GM10266 (cell line): ENCODE measurements around the gene PAK4.

Experiments used
- DNase-seq: peaks from one replicate; pipeline ENCODE4 v3.0.0; 2012; ENCODE audit errors: extremely low spot score
- CTCF ChIP-seq: IDR thresholded peaks from 2 replicates; pipeline ENCODE4 v1.5.1; 2012; ENCODE audit warnings: mild to moderate bottlenecking, low read depth; ENCODE audit not compliant: control insufficient read depth, insufficient read depth; ENCODE audit errors: missing control alignments

The PAK4 gene

GRCh38 chr19:39133431-39134270 lies 8.1 kb downstream of the PAK4 start:
- no peak for DNase-seq
- no peak for TF ChIP-seq CTCF

DNA sequence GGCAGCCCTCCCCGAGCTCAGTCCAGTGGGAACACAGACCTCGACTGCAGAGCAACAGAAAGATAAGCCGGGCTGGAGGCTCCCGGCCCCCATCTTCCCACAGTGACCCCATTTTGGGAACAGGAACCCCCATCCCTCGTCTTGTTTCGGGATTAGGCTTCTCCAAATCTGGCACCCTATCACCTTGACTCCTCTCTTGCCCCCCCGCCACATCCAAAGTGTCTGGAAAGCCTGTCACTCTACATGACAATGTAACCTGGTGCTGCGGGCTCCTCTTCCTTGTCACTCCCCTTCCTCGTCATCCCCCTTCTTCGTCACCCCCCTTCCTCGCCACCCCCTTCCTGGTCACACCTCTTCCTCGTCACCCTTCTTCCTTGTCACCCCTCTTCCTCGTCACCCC lies 10.1 kb downstream of the PAK4 start:
- no peak for DNase-seq
- TF ChIP-seq CTCF = no peak

GRCh38 chr19:39136225-39136940 lies 10.8 kb downstream of the PAK4 start:
- TF ChIP-seq CTCF = no peak
- no peak for DNase-seq

GRCh38 chr19:39137131-39137530 lies 11.5 kb downstream of the PAK4 start:
- no peak for TF ChIP-seq CTCF
- no peak for DNase-seq

DNA sequence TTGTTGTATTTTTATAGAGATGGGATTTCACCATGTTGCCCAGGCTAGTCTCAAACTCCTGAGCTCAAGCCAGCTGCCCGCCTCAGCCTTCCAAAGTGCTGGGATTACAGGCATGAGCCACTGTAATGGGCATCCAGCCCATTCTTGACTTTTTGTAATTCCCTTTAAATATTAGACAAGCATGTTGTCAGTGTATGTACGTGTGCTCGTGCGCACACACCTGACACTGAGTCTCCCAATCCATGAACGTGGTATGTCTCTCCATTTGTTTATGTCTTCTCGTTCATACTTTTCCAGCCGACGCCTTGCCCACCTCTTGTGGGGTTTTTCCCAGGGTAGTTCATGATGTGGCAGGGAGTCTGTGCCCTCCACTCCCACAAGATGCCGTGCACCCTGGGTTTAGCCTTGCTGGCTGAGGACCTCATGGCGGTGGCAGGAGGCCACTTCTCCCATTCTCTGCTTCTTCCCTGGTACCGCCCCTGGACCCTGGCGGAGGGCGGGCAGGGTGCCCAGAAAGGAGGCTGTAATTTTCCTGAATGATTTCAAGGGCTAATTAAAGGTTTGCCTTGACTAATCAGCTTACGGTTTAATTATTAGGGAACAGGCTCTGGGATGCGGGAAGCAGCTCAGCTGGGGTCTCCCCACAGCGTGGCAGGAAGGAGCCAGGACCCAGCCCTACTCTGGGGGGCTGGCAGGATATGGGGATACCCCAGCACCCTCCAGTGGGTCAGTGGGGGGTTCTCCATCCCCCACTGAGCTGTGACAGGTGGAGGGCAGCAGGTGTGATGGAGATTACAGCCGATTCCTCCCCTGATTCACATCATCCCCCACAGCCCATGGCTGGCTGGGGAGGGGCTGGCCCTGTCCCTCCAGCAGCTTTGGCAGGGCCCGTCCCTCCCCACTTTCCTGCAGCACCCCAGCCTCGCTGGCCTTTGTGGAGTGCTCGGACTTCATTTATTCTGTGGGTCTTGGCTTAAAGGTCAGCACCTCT lies 12.9 kb downstream of the PAK4 start:
- TF ChIP-seq CTCF = no peak
- no peak for DNase-seq

GRCh38 chr19:39139305-39139874 lies 13.8 kb downstream of the PAK4 start:
- no peak for TF ChIP-seq CTCF

More at GRCh38 chr19:39139305-39139874, 13.8 kb downstream of the PAK4 start:
- DNase-seq = no peak
